Vagina (tissue), 2 donors: ENCODE data around the gene TTC39C. TPM values are rescaled to one million over a fixed set of nuclear protein-coding genes. Genes with fewer than 3 reads are reported as not detected.

ENCODE experiments used
- DNase-seq, 2 donors: peaks; one replicate each; pipeline ENCODE4 v3.0.0-alpha.2; 2017; ENCODE audit errors: extremely low spot score in 2 of 2
- H3K27ac ChIP-seq: fragments of 200-600 bp; sonication (generic); one replicate; pipeline ENCODE4 v1.5.1; 2019
- H3K27me3 ChIP-seq: fragments of 200-600 bp; sonication (generic); one replicate; pipeline ENCODE4 v1.5.1; 2019
- H3K36me3 ChIP-seq, 2 donors: fragments of 200-600 bp; sonication (generic); one replicate each; pipeline ENCODE4 v1.5.1; 2017 to 2019
- H3K4me1 ChIP-seq: fragments of 200-600 bp; sonication (generic); one replicate; pipeline ENCODE4 v1.5.1; 2019
- H3K4me3 ChIP-seq, 2 donors: fragments of 200-600 bp; sonication (generic); 1 replicate in 1 of 2; 2 replicates in 1 of 2; pipeline ENCODE4 v1.5.1; 2016 to 2019
- H3K9me3 ChIP-seq: fragments of 200-600 bp; sonication (generic); one replicate; pipeline ENCODE4 v1.5.1; 2019
- POLR2A ChIP-seq, 2 donors: fragments of 450-650 bp; IDR thresholded peaks; one replicate each; pipeline ENCODE4 v1.6.1; 2017; ENCODE audit warnings: antibody characterized with exemption in 2 of 2, mild to moderate bottlenecking in 2 of 2, moderate library complexity in 2 of 2
- POLR2AphosphoS5 ChIP-seq, 2 donors: sonication (generic); formaldehyde crosslinking; IDR thresholded peaks; one replicate each; pipeline ENCODE4 v1.9.0; 2017; ENCODE audit warnings: antibody characterized with exemption in 2 of 2, mild to moderate bottlenecking in 2 of 2, low read depth in 1 of 2; ENCODE audit not compliant: insufficient read depth in 1 of 2
- intact Hi-C: fragments of 100-400 bp; cut with DNase I; formaldehyde crosslinking; loops from one replicate; pipeline ENCODE4 v1.15.1; 2023
- total RNA-seq: library from RNA; depleted of rRNA; stranded (reverse); fragments of >200 nt; gene quantifications from one replicate; pipeline ENCODE4 v1.2.3, GENCODE V29; 2016
- TF ChIP-seq, protein P1 (sequence below), 3 experiments: fragments of 450-650 bp in 2 of 3; fragments of 200-600 bp in 1 of 3; sonication (generic) in 1 of 3; IDR thresholded peaks; one replicate each; pipeline ENCODE4 v1.5.1; 2017 to 2019; ENCODE audit warnings: antibody characterized with exemption in 3 of 3, mild to moderate bottlenecking in 2 of 3, moderate library complexity in 2 of 3

The TTC39C gene
- total RNA-seq, 1 donor from 2014 or later: 42.5 TPM

- Histone ChIP-seq H3K27ac (peak overlapping the region; percentile 66), H3K36me3 (no peaks in the 10 kb centered on the region), H3K4me1 (peaks cover 11% of the 10 kb centered on the region), H3K9me3 (no peaks in the 10 kb centered on the region), H3K4me3 (no peak overlapping the region), H3K27me3 (no peaks in the 10 kb centered on the region)
- intact Hi-C loops: loop anchor here (10.0 kb wide), 1 partner anchor 62 kb away; the partner anchor contains the start of gene TTC39C
- TF ChIP-seq POLR2A (IDR thresholded peaks at IDR 0.05): no peak
- no peak for TF ChIP-seq POLR2AphosphoS5 (IDR thresholded peaks at IDR 0.05; ENCODE audit: insufficient read depth in 1 of 2, low read depth in 1 of 2)
- TF ChIP-seq, protein P1, sequence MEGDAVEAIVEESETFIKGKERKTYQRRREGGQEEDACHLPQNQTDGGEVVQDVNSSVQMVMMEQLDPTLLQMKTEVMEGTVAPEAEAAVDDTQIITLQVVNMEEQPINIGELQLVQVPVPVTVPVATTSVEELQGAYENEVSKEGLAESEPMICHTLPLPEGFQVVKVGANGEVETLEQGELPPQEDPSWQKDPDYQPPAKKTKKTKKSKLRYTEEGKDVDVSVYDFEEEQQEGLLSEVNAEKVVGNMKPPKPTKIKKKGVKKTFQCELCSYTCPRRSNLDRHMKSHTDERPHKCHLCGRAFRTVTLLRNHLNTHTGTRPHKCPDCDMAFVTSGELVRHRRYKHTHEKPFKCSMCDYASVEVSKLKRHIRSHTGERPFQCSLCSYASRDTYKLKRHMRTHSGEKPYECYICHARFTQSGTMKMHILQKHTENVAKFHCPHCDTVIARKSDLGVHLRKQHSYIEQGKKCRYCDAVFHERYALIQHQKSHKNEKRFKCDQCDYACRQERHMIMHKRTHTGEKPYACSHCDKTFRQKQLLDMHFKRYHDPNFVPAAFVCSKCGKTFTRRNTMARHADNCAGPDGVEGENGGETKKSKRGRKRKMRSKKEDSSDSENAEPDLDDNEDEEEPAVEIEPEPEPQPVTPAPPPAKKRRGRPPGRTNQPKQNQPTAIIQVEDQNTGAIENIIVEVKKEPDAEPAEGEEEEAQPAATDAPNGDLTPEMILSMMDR (IDR thresholded peaks at IDR 0.05): no peak
- DNase-seq: no peak
Measured at GRCh38 chr18:24076950-24077349, 62.4 kb downstream of the TTC39C start.

GRCh38 chr18:24078391-24078790 lies 63.8 kb downstream of the TTC39C start:
- Histone ChIP-seq H3K4me1 (peaks cover 11% of the 10 kb centered on the region), H3K27me3 (no peaks in the 10 kb centered on the region), H3K9me3 (no peaks in the 10 kb centered on the region), H3K27ac (no peak overlapping the region), H3K36me3 (peaks cover 0 to 4% of the 10 kb centered on the region in 2 donors), H3K4me3 (no peak overlapping the region)
- TF ChIP-seq, protein P1 (IDR thresholded peaks at IDR 0.05): no peak
- TF ChIP-seq POLR2A (IDR thresholded peaks at IDR 0.05): no peak
- no peak for TF ChIP-seq POLR2AphosphoS5 (IDR thresholded peaks at IDR 0.05; ENCODE audit: insufficient read depth in 1 of 2, low read depth in 1 of 2)
- no peak for DNase-seq
- intact Hi-C loops: loop anchor here (10.0 kb wide), 1 partner anchor 64 kb away; the partner anchor contains the start of gene TTC39C

DNA sequence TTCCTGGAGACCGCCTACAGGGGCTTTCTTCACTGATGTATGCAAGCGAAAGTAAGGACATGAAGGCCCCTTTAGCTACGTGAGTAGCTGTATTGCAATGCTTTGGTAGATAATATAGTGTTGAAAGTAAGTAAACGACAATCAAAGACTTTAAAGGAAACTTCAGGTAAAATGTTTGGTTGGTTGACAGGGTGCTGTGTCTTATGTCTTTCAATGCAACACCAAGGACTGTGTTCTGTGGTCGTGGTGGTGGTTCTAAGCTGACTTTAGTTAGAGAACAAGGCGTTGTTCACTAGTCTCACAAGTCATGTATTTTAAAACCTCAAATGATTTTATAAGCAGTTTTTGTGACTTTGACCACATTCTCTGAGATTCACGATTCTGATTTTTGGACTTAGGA lies 66.3 kb downstream of the TTC39C start:
- peaks cover 3% of the 10 kb centered on the region for H3K4me1 ChIP-seq
- TF ChIP-seq, protein P1 (IDR thresholded peaks at IDR 0.05): no peak
- no peak for TF ChIP-seq POLR2A (IDR thresholded peaks at IDR 0.05)
- no peak for TF ChIP-seq POLR2AphosphoS5 (IDR thresholded peaks at IDR 0.05; ENCODE audit: insufficient read depth in 1 of 2, low read depth in 1 of 2)
- H3K9me3 ChIP-seq: no peaks in the 10 kb centered on the region
- no peak overlapping the region for H3K27ac ChIP-seq
- intact Hi-C loops: no loop called here
- H3K4me3 ChIP-seq: no peak overlapping the region
- H3K27me3 ChIP-seq: no peaks in the 10 kb centered on the region
- H3K36me3 ChIP-seq: peaks cover 0 to 11% of the 10 kb centered on the region in 2 donors
- no peak for DNase-seq

DNA sequence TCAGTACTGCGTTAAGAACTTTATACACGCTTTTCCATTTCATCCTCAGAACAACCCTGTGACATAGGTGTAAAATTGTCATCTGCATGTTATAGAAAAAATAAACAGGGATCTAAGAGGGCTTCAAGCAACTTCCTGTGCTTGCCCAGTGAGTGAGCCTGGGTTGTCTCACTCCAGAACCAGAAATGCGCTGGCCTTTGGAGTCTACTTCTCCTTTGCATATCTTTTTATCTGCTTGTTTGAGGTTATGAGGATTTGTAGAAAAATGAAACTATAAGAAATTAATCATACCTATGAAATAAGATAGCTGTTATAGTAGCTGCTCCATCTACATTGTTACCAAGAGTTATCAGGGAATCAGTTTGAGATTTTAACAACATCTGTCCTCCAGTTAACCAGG lies 69.0 kb downstream of the TTC39C start:
- no peaks in the 10 kb centered on the region for H3K4me1 ChIP-seq
- H3K27ac ChIP-seq: no peak overlapping the region
- intact Hi-C loops: no loop called here
- H3K9me3 ChIP-seq: no peaks in the 10 kb centered on the region
- no peak overlapping the region for H3K4me3 ChIP-seq
- no peaks in the 10 kb centered on the region for H3K27me3 ChIP-seq
- no peak for TF ChIP-seq POLR2AphosphoS5 (IDR thresholded peaks at IDR 0.05; ENCODE audit: insufficient read depth in 1 of 2, low read depth in 1 of 2)
- no peak for TF ChIP-seq POLR2A (IDR thresholded peaks at IDR 0.05)
- TF ChIP-seq, protein P1 (IDR thresholded peaks at IDR 0.05): no peak
- H3K36me3 ChIP-seq: peaks cover 0 to 11% of the 10 kb centered on the region in 2 donors
- DNase-seq: no peak

DNA sequence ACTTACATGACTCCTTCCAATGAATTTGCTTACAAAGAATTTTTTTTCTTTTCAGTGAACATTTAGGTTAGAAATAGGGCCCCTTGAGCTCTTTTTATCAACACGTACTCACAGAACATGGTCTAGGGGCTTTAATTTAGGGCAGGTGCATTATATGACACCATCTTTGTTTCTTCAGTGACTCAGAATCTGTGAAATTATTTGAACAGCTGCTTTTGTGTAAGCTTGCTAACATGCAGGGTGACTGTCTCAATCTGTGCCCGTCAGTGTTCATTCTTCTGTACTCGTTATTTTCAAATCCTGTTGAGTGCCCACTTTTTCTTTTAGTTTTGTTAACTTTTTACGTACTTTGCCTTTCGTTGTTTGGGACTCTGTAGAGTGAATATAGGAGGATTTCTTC lies 71.5 kb downstream of the TTC39C start:
- Histone ChIP-seq H3K4me1 (no peaks in the 10 kb centered on the region), H3K4me3 (no peak overlapping the region), H3K27ac (no peak overlapping the region), H3K9me3 (no peaks in the 10 kb centered on the region), H3K27me3 (no peaks in the 10 kb centered on the region), H3K36me3 (peaks cover 0 to 11% of the 10 kb centered on the region in 2 donors)
- intact Hi-C loops: no loop called here
- TF ChIP-seq, protein P1 (IDR thresholded peaks at IDR 0.05): no peak
- TF ChIP-seq POLR2AphosphoS5 (IDR thresholded peaks at IDR 0.05; ENCODE audit: insufficient read depth in 1 of 2, low read depth in 1 of 2) (no peak), POLR2A (IDR thresholded peaks at IDR 0.05) (no peak)
- no peak for DNase-seq
